ENCODE results near the gene SNED1.

Gene SNED1

GRCh38 chr2:241123816-241124536 lies 125.6 kb downstream of the SNED1 start:
- DNase-seq (ENCODE audit: low read depth in 1 of 2, low spot score in 1 of 2) = peak in 1 of 2 donors; percentile 25

DNA sequence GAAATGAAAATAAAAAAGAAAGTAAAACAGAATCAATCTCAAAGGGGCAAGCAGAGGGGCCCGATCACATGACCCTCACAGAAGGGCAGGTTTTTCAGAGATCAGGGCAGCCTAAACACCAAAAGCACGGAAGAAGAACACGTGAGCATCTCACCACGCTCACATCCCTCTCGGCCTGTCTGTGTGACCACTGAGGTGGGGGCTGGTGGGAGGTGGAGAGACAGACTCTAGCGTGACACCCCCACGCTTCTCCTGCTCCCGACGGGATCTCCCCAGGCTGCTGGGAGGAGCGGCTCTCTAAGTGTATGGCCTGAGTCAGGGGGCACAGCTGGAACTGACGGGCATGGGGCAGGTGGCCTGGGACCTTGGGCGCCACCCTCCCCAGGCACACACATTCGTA lies 127.2 kb downstream of the SNED1 start:
- no peak for DNase-seq (ENCODE audit: low read depth in 1 of 2, low spot score in 1 of 2)

DNA sequence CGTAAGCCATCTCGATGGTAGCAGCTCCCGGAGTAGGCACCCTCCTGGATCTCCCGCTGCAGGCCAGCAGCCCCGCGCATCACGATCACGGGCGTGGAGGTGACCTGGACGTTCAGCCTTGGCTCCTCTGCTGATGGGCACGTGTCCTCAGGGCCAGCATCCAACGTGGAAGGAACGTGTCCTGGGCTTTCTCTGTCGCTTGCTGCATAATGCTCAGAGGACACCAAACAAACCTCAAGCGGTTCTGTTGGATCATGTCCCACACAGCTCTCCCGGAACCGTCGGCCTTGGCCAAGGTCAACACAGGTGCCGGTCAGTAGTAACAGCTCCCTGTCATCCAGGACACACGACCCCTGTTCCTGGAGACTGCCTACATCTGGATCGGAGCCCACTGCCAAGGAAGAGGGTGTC lies 127.8 kb downstream of the SNED1 start:
- no peak for DNase-seq (ENCODE audit: low read depth in 1 of 2, low spot score in 1 of 2)

- no peak for DNase-seq (ENCODE audit: low read depth in 1 of 2, low spot score in 1 of 2)
Observed at GRCh38 chr2:241126771-241127202, 128.4 kb downstream of the SNED1 start.

DNA sequence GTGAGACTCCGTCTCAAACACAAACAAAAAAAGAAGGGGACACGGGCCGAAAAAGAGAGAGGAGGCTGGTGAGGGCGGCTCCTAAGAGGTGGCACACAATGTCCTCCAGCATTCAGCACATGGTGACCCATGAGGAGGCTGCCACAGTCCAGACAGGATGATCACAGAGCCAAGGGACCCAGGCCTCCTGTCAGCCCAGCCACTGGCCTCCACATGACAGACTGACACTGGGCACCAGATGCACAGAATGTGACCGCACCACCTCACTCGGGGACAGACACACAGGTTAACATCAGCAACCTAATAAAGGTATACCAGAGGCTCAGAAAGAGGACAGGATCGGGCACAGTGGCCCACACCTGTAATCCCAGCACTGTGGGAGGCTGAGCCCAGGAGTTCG lies 129.8 kb downstream of the SNED1 start:
- no peak for DNase-seq (ENCODE audit: low read depth in 1 of 2, low spot score in 1 of 2)

GRCh38 chr2:241129086-241129871 lies 130.9 kb downstream of the SNED1 start:
- no peak for DNase-seq (ENCODE audit: low read depth in 1 of 2, low spot score in 1 of 2)

DNA sequence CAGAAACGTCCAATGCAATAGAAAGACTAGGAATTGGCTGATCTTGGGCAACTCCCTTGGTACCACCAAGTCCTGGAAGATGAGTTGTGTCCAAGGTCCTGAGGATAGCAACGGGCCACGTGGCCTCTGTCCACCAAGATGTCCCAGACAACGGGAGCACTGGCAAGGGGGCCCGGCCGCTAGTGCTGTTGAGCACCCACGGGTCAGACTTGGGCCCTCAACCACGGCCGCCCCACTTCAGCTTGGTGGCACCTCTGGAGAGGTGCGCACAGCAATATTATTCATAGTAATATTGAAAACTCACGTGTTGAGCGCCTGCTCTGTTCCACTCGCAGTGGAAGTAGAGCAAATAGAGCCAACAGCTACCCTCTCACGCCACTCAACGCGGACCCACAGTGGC lies 131.9 kb downstream of the SNED1 start:
- no peak for DNase-seq (ENCODE audit: low read depth in 1 of 2, low spot score in 1 of 2)

DNA sequence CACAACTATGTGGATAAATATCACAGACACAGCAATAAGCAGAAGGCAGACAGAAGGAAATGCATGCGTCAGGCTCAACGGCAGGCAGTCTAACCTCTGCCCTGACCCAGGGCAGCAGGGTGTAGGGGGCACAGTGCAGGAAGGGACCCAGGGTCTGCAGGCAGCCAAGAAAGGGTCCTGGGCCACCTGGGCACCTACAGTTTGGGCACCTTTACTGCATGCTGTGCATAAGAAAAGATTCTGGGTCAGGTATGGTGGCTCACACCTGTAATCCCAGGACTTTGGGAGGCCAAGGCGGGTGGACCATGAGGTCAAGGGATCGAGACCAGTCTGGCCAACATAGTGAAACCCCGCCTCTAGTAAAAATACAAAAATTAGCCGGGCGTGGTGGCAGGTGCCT lies 133.1 kb downstream of the SNED1 start:
- no peak for DNase-seq (ENCODE audit: low read depth in 1 of 2, low spot score in 1 of 2)

DNA sequence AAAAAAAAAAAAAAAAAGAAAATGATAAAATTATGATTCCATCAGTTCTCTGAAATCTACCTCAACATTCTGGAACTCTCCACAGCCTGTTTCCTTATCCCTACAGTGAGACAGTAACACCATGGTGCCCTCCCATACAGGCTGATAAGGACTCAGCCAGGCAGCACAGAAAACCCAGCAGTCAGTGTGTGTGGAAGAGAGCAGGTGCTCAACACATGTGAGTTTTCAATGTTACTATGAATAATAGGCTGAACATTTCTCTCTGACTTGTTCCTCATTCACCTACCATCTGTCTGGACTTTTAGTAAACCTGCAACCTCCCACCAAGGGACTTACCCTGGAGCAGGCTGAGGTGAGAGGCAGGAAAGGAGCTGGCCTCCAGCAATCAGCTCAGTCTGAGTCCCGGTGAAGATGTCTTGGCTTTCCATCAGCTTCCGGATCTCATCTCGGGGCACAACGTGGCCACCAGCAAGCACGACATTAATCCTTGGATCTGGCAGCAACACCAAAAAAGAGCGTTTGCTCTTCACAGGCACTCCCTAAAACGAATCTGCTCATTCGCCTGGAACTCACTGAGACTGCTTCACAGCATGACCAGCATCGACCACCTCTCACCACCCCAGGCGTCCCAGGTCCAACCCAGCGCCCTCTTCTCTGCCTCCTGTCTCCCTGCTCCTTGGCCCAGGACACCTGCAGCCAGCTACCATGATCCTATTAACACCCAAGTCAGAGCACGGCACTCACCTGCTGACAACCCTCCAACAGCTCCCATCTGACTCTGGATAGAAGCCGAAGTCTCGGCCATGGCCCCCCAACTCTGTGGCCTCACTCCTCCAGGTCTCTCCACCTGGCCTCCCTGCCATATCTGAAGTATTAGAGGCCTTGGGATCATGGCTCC lies 134.4 kb downstream of the SNED1 start:
- DNase-seq (ENCODE audit: low read depth in 1 of 2, low spot score in 1 of 2) = no peak

- no peak for DNase-seq (ENCODE audit: low read depth in 1 of 2, low spot score in 1 of 2)
Observed at GRCh38 chr2:241133436-241133820, 135.0 kb downstream of the SNED1 start.

- DNase-seq (ENCODE audit: low read depth in 1 of 2, low spot score in 1 of 2) = no peak
Observed at GRCh38 chr2:241134711-241135110, 136.3 kb downstream of the SNED1 start.

DNA sequence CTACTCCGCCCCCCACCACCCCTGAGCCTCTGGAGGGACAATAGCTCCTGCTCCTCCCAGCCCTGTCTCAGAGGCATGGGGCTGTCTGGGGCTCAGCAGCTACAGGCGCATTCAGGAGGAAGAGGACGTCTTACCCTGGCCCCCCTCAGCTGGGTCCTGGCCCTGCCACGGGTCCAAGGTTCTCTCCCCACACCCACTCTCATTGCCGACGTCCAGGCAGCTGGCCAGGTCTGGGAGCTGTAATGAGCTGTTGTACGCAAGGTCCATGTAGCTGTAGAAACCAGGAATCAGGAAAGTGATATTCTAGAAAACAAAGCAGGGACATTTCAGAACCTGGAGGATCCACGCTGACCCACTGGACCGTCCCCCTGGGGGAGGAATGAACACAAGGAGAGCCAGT lies 137.3 kb downstream of the SNED1 start:
- DNase-seq (ENCODE audit: low read depth in 1 of 2, low spot score in 1 of 2) = no peak

DNA sequence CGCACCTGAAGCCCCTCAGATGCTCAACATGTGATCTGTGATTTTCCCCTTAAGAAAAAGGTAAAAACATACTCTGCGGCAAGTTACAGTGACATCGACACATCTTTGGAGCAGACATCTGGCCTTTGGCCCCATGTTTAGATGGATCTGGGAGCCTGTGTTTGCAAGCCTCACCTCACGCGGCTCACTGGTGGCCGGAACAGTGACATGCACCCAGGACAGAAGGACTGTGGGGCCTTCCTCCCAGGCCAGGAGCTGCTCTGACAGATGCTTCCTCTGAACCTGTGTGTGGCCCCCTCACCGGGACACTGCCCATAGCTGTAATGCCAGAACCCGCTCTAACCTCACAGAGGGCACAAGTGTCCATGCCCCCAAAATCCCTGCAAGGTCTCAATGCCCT lies 137.8 kb downstream of the SNED1 start:
- no peak for DNase-seq (ENCODE audit: low read depth in 1 of 2, low spot score in 1 of 2)

DNA sequence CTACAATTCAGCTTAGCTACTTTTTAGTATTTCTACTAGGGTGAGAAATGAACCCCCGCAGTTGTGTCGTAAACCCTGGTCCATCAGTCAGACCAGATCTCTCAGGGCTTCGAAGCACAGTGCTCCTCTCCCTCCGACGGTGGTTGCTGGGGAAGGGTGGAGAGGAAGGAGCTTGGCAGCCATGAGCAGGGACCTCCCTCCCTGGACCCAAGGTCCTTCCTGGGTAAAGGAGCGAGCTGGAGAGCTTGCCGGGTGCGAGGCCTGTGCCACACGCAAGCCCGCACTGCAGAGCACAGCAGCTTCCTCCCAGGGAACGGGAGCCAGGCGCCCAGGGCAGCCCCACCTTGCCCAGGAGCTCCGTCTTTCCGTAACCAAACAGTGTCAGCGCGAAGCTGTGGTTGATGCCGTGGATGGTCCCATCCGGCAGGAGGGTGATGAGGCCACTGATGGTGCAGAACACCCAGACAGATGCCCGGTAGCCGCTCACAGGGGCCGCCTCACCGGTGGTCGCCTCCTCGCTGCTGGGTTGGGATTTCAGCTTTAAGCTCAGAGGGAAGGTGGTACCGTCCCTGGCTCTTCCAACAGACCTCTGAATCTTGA lies 138.3 kb downstream of the SNED1 start:
- DNase-seq (ENCODE audit: low read depth in 1 of 2, low spot score in 1 of 2) = no peak

DNA sequence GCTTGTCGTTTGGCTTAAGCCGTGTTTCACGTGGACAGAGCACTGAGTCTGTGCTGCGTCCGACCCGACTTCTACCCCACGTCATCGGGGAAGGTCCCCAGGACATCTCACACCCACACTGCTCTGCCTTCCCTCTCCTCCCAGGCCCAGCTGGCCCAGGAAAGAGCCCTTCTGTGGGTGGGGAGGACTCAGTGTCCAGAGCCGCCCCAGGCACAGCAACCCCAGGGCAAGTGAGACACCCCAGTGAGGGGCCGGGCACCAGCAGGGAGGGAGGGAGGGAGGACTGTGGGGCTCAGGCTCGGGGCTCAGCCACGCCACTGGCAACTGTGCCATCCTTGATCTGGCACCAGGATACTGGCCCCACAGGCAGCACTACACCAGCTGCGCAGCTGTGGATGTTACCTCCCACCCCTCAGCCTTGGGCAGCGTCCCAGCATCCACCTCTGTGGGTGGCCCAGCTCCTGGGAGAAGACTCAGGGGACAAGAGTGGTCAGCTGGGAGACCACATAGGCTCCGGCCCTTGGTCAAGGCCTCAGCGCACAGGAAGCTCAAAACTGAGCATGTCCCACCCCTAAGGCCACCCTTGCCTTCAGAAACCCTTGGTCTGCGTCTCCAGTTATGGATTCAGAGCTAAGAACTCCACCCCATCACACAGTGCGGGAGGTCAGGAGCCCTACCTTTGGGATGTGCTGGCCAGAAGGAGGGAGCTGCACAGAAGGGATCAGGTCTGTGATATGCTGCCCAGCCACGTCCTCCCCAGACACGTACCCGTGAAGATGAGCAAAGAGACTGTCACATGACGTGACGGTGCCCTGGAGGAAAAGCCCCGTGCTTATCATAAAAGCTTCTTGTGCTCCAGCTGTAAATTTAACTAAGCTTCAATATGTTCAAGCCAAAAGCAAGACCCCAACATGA lies 139.1 kb downstream of the SNED1 start:
- DNase-seq (ENCODE audit: low read depth in 1 of 2, low spot score in 1 of 2) = no peak

- no peak for DNase-seq (ENCODE audit: low read depth in 1 of 2, low spot score in 1 of 2)
Observed at GRCh38 chr2:241138471-241138870, 140.1 kb downstream of the SNED1 start.

DNA sequence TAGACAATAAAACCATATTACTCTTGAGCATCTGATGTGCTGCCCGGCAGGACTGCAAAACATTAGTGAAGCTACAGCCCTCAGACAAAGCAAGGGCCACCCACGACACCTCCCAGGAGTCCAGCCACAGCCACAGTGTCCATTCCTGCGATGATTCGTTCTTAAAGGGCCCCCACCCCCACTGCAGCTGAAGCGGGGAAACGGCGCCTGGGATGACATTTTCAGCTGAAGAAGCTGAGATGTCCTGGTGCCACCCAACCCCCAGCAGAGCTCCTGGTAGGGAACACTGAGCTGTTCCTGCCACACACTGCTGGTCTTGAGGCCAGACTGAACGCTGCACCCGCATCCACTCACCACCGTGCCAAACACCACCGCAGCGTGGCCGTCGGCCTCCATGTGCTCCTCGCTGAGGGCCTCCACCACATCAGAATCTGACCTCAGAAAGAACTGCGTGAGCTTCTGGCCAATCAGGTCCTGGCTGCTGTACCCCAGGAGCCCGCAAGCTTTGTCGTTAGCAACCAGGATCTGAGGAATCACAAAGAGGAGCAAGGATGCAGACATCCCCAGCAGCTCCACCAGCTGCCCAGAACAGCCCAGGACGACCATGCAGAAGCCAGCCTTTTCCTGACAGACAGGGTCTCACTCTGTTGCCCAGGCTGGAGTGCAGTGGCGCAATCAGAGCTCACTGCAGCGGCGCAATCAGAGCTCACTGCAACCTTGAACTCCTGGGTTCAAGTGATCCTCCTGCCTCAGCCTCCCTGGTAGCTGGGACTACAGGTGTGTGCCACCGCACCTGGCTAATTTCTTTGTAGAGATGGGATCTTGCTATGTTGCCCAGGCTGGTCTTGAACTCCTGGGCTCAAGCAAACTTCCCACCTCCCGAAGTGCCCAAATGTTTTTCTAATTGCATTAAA lies 141.4 kb downstream of the SNED1 start:
- DNase-seq (ENCODE audit: low read depth in 1 of 2, low spot score in 1 of 2) = no peak

DNA sequence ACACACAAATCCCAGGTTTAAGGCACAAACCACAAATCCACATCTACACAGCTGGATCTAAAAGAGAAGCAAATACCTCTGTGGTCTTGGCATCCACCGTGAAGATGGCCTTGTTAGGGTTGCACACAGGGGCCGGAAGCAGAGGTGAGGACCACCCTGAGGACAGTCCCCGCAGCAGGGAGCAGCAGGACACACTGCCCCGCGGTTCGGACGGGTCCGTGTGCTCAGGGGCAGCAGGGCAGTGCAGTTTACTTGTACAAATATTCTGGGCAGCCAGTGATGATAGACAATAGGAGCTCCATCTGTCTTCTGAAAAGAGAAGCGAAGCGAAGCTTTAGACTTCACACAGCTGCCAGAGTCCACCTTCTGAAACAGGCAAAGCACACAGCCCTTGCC lies 142.0 kb downstream of the SNED1 start:
- no peak for DNase-seq (ENCODE audit: low read depth in 1 of 2, low spot score in 1 of 2)

- DNase-seq (ENCODE audit: low read depth in 1 of 2, low spot score in 1 of 2) = no peak
Observed at GRCh38 chr2:241141214-241141770, 142.9 kb downstream of the SNED1 start.

Measured in activated T-helper 1 cell treated with anti-CD3 and anti-CD28 coated beads, Interleukin-2, amount 50 U/mL, for 16 hours (primary cell).